GM19328 (cell line): Measurements from ENCODE around the gene EMX1.

Experiments
- ATAC-seq: cut with Tn5 transposase; IDR thresholded peaks from one replicate; pipeline ENCODE4 v1.9.1; 2021; ENCODE audit warnings: mild to moderate bottlenecking, moderate library complexity; ENCODE audit not compliant: unreplicated experiment

Gene EMX1

DNA sequence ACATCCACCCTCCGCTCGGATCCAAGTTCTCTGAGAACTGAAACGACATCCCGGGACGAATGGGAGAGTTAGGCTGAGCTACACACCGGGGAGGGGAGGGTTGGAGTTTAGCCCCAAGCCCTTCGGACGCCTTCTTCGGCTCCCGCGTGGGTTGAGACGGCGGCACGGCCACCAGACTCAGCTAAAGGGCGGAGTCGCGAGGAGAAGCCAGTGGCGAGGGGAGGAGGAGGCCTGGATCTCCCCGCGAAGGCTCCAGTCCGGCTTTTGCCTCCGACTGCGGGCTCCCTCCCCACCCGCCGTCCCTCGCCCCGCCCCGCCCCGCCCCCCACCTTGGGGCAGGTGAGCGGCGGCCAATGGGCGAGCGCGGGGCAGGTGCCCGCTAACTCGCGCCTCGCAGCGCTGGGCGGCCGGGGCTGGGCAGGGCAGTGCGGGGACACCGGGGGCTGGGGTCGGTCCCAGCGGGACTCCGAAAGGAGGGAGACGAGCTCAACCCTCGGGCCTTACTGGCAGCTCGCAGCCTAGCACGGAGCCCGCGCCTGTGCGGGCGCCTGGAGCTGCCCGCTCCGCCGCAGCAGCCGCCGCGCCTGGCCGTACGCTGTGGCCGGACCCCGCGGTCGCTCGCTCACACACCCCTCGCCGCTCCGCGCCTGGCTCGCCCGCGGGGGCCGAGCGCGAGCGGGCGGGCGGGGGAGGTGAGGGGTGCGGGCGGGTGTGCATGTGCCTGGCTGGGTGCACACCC lies at the start of gene EMX1:
TSS of gene EMX1 (plus strand) at position 382 of the 739 bp plus-strand sequence. CDS start at position 716, 334 bp downstream.
- ATAC-seq: no peak

- no peak for ATAC-seq
Measured at GRCh38 chr2:72871060-72871459, 46.3 kb upstream of the EMX1 start.

DNA sequence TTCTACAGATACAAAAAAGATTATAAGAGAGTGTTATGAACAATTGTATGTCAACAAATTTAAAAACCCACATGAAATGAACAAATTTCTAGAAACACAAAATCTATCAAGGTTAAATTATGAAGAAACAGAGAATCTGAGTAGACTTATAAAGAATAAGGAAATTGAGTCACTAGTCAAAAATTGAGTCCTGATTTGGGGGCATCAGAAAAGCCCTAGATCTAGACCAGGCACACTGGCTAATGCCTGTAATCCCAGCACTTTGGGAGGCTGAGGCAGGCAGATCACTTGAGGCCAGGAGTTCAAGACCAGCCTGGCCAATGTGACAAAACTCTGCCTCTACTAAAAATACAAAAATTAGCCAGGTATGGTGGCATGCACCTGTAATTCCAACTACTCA lies 45.4 kb upstream of the EMX1 start:
- no peak for ATAC-seq

DNA sequence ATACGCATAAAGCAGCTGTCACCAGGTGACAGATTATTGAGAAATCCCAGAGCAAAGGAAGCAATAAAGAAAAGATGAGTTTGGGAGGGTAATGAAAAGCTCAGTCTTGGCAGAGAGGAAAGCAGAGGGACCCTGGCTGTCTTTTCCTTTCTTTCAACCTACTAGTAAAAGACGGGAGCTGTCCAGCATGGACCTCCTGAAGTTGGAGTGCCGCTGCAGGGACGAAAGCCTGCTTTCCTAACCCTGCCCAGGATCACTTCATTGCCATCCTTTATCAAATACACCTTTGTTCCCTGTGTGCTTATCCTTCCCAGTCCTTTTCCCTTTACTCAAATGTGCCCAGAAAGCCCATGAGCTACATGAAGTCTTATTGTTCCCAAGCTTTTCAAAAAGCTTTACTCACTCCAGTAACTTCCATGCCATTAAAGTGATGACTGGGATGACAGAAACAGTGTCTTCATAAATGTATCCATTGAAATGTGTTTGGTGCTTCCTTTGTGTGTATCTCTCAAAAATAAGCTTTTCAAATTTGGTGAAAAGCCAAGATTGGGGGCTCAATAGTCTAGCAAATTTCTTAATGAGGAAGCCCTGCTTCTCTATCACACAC lies 33.9 kb upstream of the EMX1 start:
- ATAC-seq: no peak

- no peak for ATAC-seq
Measured at GRCh38 chr2:72886505-72887031, 30.8 kb upstream of the EMX1 start.

DNA sequence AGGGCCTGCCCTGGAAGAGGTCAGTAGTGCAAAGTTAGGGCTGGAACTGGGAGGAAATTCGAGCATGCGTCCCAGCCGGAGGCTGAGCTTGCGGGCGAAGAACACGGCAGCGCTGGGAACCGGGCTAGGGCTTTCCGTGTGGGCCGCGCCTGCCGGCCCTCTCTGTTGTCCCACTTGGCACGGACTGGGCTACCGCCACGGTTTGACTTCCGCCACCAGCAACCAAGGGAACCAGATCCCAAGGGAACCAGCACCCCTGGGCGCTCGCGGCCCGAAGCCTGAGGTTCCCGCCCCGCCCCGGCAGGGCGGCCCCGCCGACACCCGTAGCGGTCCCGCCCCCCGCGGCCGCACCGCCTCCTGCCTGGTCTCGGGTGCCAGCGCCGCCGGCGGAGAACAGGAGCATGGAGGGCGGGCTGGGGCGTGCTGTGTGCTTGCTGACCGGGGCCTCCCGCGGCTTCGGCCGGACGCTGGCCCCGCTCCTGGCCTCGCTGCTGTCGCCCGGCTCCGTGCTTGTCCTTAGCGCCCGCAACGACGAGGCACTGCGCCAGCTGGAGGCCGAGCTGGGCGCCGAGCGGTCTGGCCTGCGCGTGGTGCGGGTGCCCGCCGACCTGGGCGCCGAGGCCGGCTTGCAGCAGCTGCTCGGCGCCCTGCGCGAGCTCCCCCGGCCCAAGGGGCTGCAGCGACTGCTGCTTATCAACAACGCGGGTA lies 30.1 kb upstream of the EMX1 start, which contains the start of gene SPR:
TSS of gene SPR (plus strand) at position 377 of the 708 bp plus-strand sequence. CDS start at position 402, 25 bp downstream.
- peak; percentile 90 for ATAC-seq

DNA sequence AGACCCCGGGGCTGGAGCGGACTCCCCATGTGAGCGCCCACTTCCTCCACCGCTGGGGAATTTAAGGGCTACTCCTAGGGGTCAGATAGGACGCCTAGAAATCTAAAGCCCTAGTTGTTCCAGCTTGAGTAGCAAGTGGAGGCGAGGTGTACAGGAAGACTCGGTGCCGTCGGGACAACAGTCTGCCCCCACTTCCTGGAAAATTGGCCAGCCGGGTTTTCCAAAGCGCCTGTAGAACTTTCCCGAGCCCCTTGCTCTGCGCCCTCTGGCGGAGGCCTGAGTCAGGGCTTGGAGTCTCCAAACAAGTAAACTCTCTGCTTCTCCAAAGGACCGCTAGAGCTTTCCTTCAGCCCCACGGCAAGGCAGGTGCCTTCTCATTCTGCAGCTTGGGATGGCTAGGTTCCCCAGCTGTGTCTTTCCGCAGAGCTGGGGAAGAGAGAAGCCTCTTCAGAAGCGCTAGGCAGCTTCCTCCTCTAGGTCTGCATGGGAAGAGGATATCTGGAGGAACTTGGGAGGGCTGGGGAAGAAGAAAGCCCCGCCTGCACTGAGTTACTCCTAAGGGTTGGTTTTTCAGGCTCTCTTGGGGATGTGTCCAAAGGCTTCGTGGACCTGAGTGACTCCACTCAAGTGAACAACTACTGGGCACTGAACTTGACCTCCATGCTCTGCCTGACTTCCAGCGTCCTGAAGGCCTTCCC lies 29.4 kb upstream of the EMX1 start:
- peak; percentile 29 for ATAC-seq

- ATAC-seq: no peak
Measured at GRCh38 chr2:72888438-72889202, 28.7 kb upstream of the EMX1 start.

- no peak for ATAC-seq
Measured at GRCh38 chr2:72889991-72890390, 27.3 kb upstream of the EMX1 start.

DNA sequence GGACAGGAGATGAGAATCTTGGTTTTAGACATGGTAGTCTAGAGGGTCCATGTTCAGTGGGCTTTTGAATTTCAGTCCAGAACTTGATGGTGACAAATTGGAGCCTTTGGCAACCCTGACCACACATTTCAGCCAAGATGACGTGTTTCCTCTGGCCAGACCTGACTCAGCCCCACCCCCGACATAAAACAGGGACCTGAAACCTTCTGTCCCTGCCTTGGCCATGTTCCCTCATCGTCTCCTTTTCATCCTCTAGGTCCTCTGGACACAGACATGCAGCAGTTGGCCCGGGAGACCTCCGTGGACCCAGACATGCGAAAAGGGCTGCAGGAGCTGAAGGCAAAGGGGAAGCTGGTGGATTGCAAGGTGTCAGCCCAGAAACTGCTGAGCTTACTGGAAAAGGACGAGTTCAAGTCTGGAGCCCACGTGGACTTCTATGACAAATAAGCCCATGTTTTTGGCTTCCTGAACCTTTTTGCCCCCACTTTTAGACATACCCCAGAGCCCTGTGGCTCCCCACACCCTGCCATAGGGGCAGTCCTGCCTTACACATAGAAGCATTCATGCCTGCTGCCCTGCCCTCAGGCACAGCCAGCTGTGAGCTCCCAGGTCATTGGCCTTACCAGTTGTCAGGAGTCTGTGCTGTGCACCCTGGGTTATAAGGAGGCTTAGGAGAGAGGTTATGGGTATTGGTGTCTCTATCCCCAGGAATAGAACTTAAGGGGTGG lies 26.1 kb upstream of the EMX1 start:
- no peak for ATAC-seq

DNA sequence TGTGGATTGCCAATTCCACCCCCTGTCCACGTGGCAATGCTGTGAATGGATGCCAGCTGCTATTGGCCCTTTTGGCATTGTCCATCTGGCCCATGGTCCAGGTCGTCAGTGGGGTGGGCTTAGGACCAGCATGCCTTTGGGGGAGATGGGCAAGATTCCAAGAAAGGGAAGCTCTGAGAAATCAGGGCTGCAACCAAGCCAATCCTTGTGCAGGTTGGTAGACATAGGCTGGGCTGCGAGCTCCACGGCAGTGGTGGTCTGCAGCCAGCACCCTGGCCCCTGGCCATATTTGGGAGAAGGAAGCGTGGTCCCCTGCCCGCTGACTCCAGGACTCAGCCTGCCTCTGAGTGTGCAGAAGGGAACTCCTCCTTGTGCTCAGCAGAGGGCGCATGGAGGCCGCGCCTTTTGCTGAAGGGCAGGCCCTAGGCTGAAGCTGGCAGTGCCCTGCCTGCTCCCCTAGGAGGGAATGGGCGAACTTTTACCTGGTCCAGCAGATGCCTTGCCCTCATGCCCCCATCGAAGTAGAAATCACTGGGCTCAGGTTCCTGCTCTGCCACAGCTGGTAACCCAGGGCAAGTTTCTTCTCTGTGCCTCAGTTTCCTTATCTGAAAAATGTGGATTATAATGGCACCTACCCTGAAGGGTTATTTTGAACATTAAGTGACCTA lies 24.7 kb upstream of the EMX1 start:
- no peak for ATAC-seq

DNA sequence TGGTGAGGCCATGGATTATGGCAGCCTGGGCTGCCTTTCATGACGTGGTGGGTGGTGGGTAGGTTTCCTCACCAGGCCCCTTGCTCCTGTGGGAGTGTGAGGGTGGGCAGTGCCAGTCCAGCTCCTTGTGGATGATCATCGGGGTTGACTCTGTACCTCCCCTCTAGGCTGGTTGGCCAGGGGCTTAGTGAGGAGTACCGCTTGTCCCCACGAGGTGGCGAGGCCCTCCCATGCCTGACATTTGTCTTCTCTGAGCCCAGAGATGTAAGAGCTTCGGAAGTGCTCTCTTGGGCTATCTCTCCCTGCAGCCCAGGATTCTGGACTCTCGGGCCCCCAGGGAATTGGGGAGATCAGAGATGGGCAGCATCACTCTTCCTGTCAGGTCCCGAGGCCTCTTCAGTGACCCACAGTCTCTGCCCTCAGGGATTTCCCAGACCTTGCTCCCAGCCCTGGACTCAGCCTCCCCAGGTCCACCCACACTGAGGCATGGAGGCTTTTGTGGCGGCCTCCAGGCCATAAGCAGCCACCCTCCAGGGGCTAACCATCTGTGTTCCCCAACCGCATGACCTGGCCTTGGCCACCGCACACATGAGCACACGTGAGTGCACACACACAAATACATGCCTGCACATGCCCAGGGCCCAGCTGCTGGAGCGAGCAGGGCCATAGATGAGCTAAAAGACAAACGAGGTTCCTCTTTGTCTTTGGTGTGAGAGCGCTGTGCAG lies 23.6 kb upstream of the EMX1 start:
- no peak for ATAC-seq

GRCh38 chr2:72894514-72894913 lies 22.8 kb upstream of the EMX1 start:
- no peak for ATAC-seq

GRCh38 chr2:72895154-72895553 lies 22.2 kb upstream of the EMX1 start:
- ATAC-seq: no peak

DNA sequence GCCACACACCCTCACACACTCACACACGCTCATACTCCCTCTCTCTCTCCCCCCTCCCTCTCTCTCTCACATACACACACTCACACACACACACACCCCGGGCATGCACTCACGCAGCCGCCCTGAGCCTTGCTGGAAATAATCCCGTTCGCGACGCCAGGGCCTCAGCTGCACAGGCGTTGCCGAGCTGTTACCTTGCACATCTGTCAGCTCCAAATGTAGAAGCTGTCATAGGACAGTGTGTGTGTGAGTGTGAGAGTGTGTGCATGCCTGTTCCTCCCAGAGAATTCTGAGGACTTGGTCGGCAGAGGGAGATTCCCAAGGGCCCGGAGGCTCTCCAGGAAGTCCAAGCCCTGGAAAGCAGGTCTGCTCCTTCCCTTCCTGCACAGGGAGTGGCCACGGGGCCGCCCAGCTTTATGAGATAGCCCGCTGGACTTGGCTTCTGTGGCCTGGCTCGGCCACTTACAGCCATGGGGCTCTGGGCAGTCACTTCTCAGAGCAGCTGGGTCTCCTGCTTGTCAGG lies 21.5 kb upstream of the EMX1 start:
- no peak for ATAC-seq

DNA sequence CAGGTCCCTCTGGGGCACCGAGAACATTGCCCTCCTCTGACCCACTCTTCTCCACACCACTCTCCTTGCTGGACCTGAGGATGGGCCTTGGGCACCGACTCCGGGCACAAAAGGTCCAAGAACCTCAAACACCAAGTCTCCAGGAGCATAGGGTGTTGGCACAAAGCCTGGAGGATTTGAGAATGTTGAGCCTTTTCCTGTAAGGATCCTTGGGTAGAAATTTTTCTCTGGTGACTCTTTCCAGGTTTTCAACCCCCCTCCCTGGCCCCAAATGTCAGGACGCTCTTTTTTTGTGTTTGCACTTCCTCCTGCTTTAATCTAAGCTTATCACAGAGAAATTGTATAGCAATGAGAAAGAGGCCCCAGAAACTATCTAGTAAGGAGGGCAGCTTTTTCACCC lies 20.9 kb upstream of the EMX1 start:
- no peak for ATAC-seq

DNA sequence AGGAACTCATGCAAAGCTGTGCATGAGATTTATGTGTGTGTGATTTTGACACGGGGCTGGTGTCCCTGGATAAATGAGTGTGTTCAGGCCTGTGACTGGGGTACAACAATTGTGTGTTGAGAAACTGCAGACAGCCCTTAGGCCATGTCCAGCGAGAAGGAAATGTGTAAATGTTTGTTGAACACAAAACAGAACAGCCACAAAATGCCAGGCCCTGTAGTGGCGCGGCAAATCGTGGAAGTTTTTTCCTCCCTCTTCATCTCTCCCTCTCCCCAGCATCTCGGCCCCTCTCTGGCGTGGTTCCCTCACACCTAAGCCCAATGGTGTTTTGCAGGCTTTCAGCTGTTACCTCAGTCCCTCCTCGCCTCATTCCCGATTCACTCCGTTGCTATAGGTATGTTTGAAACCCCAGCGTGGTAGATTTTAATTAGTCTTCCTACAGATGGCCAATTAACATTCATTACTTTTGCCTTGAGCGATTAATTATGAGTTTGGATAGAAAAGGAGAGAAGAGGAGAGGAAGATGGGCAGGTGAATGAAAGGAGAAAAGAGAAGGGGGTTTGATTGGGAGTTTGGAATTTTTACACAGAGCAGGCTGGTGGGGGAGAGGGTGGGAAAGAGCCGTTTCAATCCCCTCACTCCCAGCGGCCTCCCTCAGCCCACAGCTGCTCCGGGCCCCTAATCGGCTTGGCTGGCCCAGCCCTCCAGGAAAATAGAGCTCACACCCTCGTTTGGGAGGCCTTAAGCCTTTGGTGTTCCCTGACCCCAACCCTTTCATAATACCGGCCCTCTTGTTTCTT lies 19.3 kb upstream of the EMX1 start:
- no peak for ATAC-seq

GRCh38 chr2:72898585-72898906 lies 18.8 kb upstream of the EMX1 start:
- no peak for ATAC-seq
